WTC11 (cell line): ENCODE data around the gene ASB15. TPM values are rescaled to one million over a fixed set of nuclear protein-coding genes. Genes with fewer than 3 reads are reported as not detected.

ENCODE experiments used
- ATAC-seq: fragments of 200-7000 bp; cut with Tn5 transposase; 2 replicates; pipeline ENCODE4 v1.10.0; 2021; ENCODE audit warnings: mild to moderate bottlenecking, moderate library complexity
- CTCF ChIA-PET: fragments of 300-600 bp; sonication (Branson Sonifier 250); formaldehyde crosslinking; loops from one replicate; lab custom pipeline; 2021; ENCODE audit warnings: antibody characterized with exemption; lab: Charles Lee
- POLR2A ChIA-PET: fragments of 350-600 bp; sonication (Branson Sonifier 250); formaldehyde crosslinking; loops from one replicate; lab custom pipeline; 2021; ENCODE audit warnings: antibody characterized with exemption; lab: Charles Lee
- DNase-seq: peaks from one replicate; pipeline ENCODE4 v3.0.0; 2021; ENCODE audit warnings: low spot score
- H3K27ac Mint-ChIP-seq: 2 replicates; pipeline ENCODE4 v1.8.0; 2021; ENCODE audit warnings: mixed read lengths
- H3K27me3 Mint-ChIP-seq: 2 replicates; pipeline ENCODE4 v1.8.0; 2021; ENCODE audit warnings: low read depth, mild to moderate bottlenecking, moderate library complexity, mixed read lengths
- H3K36me3 Mint-ChIP-seq: 2 replicates; pipeline ENCODE4 v1.8.0; 2021; ENCODE audit warnings: mixed read lengths
- H3K4me1 Mint-ChIP-seq: 2 replicates; pipeline ENCODE4 v1.8.0; 2022; ENCODE audit warnings: mixed read lengths
- H3K4me3 Mint-ChIP-seq: 2 replicates; pipeline ENCODE4 v1.8.0; 2021; ENCODE audit warnings: mild to moderate bottlenecking, moderate library complexity, mixed read lengths
- H3K9me3 Mint-ChIP-seq: 2 replicates; pipeline ENCODE4 v1.8.0; 2021; ENCODE audit warnings: mixed read lengths
- AFF4 ChIP-seq: sonication (generic); formaldehyde crosslinking; IDR thresholded peaks from 2 replicates; pipeline ENCODE4 v1.8.1; 2023; ENCODE audit warnings: mild to moderate bottlenecking, missing genetic modification reagents, borderline replicate concordance
- CREM ChIP-seq: sonication (generic); formaldehyde crosslinking; IDR thresholded peaks from 2 replicates; pipeline ENCODE4 v1.8.1; 2022; ENCODE audit warnings: mild to moderate bottlenecking, missing genetic modification reagents, moderate library complexity
- CTCF ChIP-seq: fragments of 200-600 bp; IDR thresholded peaks from 2 replicates; pipeline ENCODE4 v1.8.0; 2022; ENCODE audit warnings: antibody characterized with exemption
- E2F4 ChIP-seq: sonication (generic); formaldehyde crosslinking; IDR thresholded peaks from 2 replicates; pipeline ENCODE4 v1.8.1; 2022; ENCODE audit warnings: low read depth, mild to moderate bottlenecking, moderate library complexity, missing genetic modification reagents, borderline replicate concordance
- EMX1 ChIP-seq: fragments of 250-450 bp; sonication (Bioruptor Pico); IDR thresholded peaks from 2 replicates; pipeline ENCODE4 v1.8.0; 2021; ENCODE audit warnings: mild to moderate bottlenecking
- GABPB1 ChIP-seq: sonication (generic); formaldehyde crosslinking; IDR thresholded peaks from 2 replicates; pipeline ENCODE4 v1.8.1; 2023; ENCODE audit warnings: mild to moderate bottlenecking, missing genetic modification reagents
- HMGA2 ChIP-seq: fragments of 250-450 bp; sonication (Bioruptor Pico); IDR thresholded peaks from 2 replicates; pipeline ENCODE4 v1.4.0; 2021; ENCODE audit warnings: mild to moderate bottlenecking, moderate library complexity
- MXD4 ChIP-seq: fragments of 250-450 bp; sonication (Bioruptor Pico); IDR thresholded peaks from 2 replicates; pipeline ENCODE4 v1.8.0; 2021; ENCODE audit warnings: mild to moderate bottlenecking, moderate library complexity, borderline replicate concordance
- NR3C1 ChIP-seq: sonication (generic); formaldehyde crosslinking; conservative IDR thresholded peaks from 2 replicates; pipeline ENCODE4 v1.8.1; 2023; ENCODE audit warnings: low read depth, mild to moderate bottlenecking, missing genetic modification reagents
- RELA ChIP-seq: sonication (generic); formaldehyde crosslinking; IDR thresholded peaks from 2 replicates; pipeline ENCODE4 v1.8.1; 2022; ENCODE audit warnings: missing genetic modification reagents, mild to moderate bottlenecking, borderline replicate concordance
- TCF7 ChIP-seq: sonication (generic); formaldehyde crosslinking; IDR thresholded peaks from 2 replicates; pipeline ENCODE4 v1.8.0; 2022; ENCODE audit warnings: mild to moderate bottlenecking, low read depth, missing genetic modification reagents, moderate library complexity
- ZBTB43 ChIP-seq: sonication (generic); formaldehyde crosslinking; IDR thresholded peaks from 2 replicates; pipeline ENCODE4 v1.8.1; 2023; ENCODE audit warnings: mild to moderate bottlenecking, missing genetic modification reagents
- ZNF263 ChIP-seq: sonication (generic); formaldehyde crosslinking; IDR thresholded peaks from 2 replicates; pipeline ENCODE4 v1.8.1; 2022; ENCODE audit warnings: low read depth, mild to moderate bottlenecking, moderate library complexity, missing genetic modification reagents
- ZNF423 ChIP-seq: fragments of 250-450 bp; sonication (Bioruptor Pico); IDR thresholded peaks from 2 replicates; pipeline ENCODE4 v2.1.2; 2022; ENCODE audit warnings: mild to moderate bottlenecking, moderate library complexity
- ZSCAN18 ChIP-seq: fragments of 250-450 bp; sonication (Bioruptor Pico); IDR thresholded peaks from 2 replicates; pipeline ENCODE4 v2.1.2; 2022; ENCODE audit warnings: mild to moderate bottlenecking, moderate library complexity
- total RNA-seq: library from RNA; stranded (reverse); gene quantifications from 3 replicates; pipeline ENCODE4 v1.2.3, GENCODE V29; 2021

The ASB15 gene
- total RNA-seq, 1 experiment from 2014 or later: not detected

GRCh38 chr7:123621707-123622106, 20.1 kb downstream of the ASB15 start (continued):
- TF ChIP-seq EMX1 (CRISPR knock-in tag) (no peak), CREM (CRISPR knock-in tag) (no peak)

- TF ChIP-seq NR3C1 (CRISPR knock-in tag) (no peak), GABPB1 (peak; percentile 91), ZNF423 (no peak)
- DNase-seq: no peak
- no peak overlapping the region for H3K27ac Mint-ChIP-seq
- no peaks in the 10 kb centered on the region for H3K27me3 Mint-ChIP-seq
- CTCF ChIA-PET: interaction anchor here (1.3 kb wide), 1 partner anchor 130 kb away, joined by 4 read pairs; no protein-coding TSS in a partner anchor
- H3K4me3 Mint-ChIP-seq: no peak overlapping the region
- H3K9me3 Mint-ChIP-seq: peaks cover 11% of the 10 kb centered on the region
- ATAC-seq: no peak
- no peaks in the 10 kb centered on the region for H3K36me3 Mint-ChIP-seq
- POLR2A ChIA-PET: no interaction called here
- no peaks in the 10 kb centered on the region for H3K4me1 Mint-ChIP-seq
Observed at GRCh38 chr7:123622660-123623386, 21.2 kb downstream of the ASB15 start.

GRCh38 chr7:123624527-123625183, 23.0 kb downstream of the ASB15 start:
- H3K4me3 Mint-ChIP-seq: no peak overlapping the region
- TF ChIP-seq ZSCAN18 (CRISPR knock-in tag): peak; percentile 87; the same call in 1 of the 2 replicates
- peak; percentile 70 for TF ChIP-seq CTCF
- TF ChIP-seq MXD4 (CRISPR knock-in tag): peak; percentile 84
- no peak for TF ChIP-seq TCF7 (CRISPR knock-in tag)
- no peak for TF ChIP-seq HMGA2 (CRISPR knock-in tag)
- no peaks in the 10 kb centered on the region for H3K36me3 Mint-ChIP-seq
- DNase-seq (peak; percentile 86), ATAC-seq (peak; percentile 87)
- H3K4me1 Mint-ChIP-seq: peaks cover 10% of the 10 kb centered on the region
- H3K27ac Mint-ChIP-seq: no peak overlapping the region
- H3K9me3 Mint-ChIP-seq: peaks cover 11% of the 10 kb centered on the region
- ChIA-PET CTCF (interaction anchor here (0.6 to 2.6 kb wide), 42 partner anchors 9 to 886 kb away, joined by 3 to 32 read pairs (median 4); no protein-coding TSS in a partner anchor), POLR2A (no interaction called here)
- peaks cover 3% of the 10 kb centered on the region; the same call in 1 of the 2 replicates for H3K27me3 Mint-ChIP-seq

- ChIA-PET POLR2A (no interaction called here), CTCF (interaction anchor here (1.2 to 2.6 kb wide), 18 partner anchors 9 to 247 kb away, joined by 3 to 32 read pairs (median 7); no protein-coding TSS in a partner anchor)
- Mint-ChIP-seq H3K9me3 (peaks cover 11% of the 10 kb centered on the region), H3K4me3 (no peak overlapping the region), H3K27me3 (peaks cover 3% of the 10 kb centered on the region; the same call in 1 of the 2 replicates), H3K27ac (no peak overlapping the region), H3K36me3 (no peaks in the 10 kb centered on the region), H3K4me1 (peaks cover 10% of the 10 kb centered on the region)
- DNase-seq (no peak), ATAC-seq (no peak)
- no peak for TF ChIP-seq E2F4 (CRISPR knock-in tag)
- no peak for TF ChIP-seq ZBTB43 (CRISPR knock-in tag)
- no peak for TF ChIP-seq RELA (CRISPR knock-in tag)
- TF ChIP-seq AFF4: no peak
- no peak for TF ChIP-seq ZNF263 (CRISPR knock-in tag)
Observed at GRCh38 chr7:123625254-123625653, 23.6 kb downstream of the ASB15 start.
